HG03103 (cell line): ENCODE results near the gene FBXO40.

Experiments used
- ATAC-seq: cut with Tn5 transposase; IDR thresholded peaks from one replicate; pipeline ENCODE4 v1.9.1; 2021; ENCODE audit warnings: low read depth; ENCODE audit not compliant: unreplicated experiment

FBXO40 gene

GRCh38 chr3:121661376-121661775, 68.2 kb downstream of the FBXO40 start:
- no peak for ATAC-seq

GRCh38 chr3:121662742-121663141, 69.6 kb downstream of the FBXO40 start:
- no peak for ATAC-seq

GRCh38 chr3:121663171-121663847, 70.1 kb downstream of the FBXO40 start:
- no peak for ATAC-seq

GRCh38 chr3:121665488-121665887, 72.3 kb downstream of the FBXO40 start:
- no peak for ATAC-seq

GRCh38 chr3:121667333-121667732, 74.2 kb downstream of the FBXO40 start:
- ATAC-seq: no peak

GRCh38 chr3:121670676-121671075, 77.5 kb downstream of the FBXO40 start:
- no peak for ATAC-seq

GRCh38 chr3:121677141-121677540, 84.0 kb downstream of the FBXO40 start:
- ATAC-seq: no peak
